Nucleus accumbens (tissue), 56 donors: ENCODE results near the gene GPR55.

Experiments
- DNase-seq, 56 donors: peaks; one replicate each; lab custom pipeline; 2025; lab: John Stamatoyannopoulos, UW

Gene GPR55

DNA sequence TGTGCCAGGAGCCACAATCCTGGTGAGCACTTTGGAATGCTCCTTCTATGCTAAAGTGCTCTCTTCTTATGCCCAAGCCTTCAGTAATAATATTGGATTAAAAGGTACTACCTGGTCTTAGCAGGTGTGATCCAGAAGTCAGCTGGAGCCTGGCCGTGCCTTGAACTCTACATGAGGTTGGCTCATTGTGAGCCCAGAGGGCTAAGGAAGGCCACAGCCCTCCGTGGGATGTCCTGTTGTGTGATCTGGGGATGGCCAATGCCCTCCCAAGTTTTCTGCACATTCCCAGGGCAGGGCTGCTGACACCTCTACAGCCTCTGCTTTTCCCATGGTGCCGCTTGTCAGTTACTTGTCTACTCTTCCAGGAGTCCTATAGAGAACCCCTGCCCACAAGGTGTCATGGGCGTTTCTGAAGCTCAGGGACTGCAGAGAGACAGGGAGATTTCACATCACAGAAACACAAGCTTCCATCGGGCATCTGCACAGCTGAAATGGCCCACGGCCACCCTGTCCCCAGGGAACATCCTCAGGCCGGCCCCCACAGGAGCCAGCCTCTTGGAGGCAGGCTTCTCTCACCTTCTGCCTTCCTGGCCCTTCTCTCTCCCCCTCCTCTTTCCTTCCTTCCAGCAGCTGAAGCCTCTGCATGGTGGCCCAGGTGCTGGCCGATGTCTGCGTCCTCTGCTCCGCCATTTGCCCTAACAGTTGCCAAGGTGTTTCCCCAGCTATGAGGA is 27.3 kb upstream of the GPR55 start:
- no peak for DNase-seq

DNA sequence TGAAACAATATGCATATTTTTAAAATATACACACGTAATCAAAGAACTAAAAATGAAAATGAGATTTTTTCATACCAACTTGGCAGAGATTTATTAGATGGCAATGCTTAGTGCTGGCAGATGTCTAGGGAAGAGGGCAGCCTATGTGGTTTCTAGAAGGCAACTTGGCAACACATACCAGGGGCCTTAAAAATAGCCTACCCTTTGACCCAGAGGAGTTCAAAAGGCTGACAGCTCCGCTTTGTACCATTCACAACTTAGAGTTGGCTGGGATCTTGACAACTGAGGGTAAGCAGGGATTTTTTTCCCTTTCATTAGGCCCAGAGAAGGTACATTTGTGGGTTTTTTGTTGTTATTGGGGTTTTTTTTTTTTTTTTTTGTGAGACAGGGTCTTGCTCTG is 26.4 kb upstream of the GPR55 start:
- DNase-seq: no peak

DNA sequence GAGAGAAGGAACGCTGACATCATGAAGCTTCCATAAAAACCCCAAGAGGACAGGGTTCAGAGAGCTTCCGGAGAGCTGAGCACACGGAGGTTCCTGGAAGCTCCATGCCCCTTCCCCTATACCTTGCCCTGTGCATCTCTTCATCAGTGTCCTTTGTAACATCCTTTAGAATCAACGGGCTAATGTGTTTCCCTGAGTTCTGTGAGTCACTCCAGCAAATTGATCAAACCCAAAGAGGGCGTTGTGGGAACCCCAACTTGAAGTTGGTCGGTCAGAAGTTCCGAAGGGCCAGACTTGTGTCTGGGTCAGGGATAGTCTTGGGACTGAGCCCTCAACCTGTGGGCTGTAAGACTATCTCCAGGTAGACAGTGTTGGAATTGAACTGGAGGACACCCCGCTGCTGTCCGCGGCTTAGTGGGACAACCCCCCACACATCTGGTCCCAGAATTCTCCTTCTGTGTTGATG is 25.9 kb upstream of the GPR55 start:
- DNase-seq: no peak

DNA sequence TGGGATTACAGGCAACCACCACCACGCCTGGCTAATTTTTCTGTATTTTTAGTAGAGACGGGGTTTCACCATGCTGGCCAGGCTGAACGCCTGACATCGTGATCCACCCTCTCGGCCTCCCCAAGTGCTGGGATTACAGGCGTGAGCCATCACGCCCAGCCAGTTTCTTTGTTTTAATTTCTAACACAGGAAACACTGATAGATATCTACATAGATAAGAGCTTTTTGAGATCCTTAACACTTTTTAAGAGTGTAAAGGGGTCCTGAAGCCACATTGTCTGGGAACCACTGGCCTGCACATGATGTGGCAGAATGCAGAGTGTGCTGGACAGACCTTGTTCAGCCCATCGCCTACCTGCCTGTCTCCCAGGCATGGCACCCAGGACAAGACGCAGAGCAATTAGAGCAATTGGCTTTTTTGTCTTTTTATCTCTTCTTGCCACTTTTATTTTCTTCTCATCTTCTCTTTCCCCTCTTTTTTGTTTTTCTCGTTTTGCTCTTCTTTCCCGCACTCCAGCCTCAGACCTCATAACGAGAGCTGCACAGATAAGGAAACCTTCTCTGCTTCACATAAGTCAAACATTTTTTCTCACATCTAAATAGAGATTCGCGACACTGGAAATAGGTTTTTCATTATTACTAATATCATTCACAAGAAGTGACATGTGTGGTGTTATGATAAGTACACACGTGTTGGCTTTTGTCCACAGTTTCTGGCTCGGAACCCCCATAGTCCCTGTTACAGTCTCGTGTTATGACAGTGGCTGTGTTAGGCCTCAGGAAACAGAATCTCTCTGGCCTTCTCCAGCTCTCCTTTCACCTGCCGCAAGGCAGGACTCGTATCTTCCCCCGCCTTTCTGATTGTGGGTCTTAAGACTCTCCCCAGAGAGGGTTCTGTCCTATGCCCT is 25.2 kb upstream of the GPR55 start:
- no peak for DNase-seq

DNA sequence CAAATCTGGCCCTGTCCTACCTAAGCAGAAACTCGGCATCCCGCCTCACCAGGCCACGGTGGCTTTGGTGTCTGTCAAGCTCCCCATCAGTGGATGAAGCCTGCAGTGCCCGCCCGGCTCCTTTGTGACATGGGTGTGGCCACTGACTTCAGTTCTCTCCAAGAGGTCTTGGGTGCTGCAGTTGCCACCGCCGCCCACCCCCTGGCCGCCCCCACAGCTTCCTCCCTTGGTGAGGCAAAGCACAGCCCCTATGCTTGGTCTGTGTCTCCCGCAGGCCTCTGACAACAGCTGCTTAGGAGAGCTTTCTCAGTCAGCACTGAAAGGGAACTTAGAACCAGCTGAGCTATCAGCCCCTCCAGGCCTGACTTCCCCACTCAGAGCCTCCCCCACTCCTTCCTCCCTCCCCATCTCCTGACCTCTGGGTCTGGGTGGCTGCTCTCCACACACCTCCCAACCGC is 22.9 kb upstream of the GPR55 start:
- peak in 2 of 56 donors; percentile 9 to 19 for DNase-seq

DNA sequence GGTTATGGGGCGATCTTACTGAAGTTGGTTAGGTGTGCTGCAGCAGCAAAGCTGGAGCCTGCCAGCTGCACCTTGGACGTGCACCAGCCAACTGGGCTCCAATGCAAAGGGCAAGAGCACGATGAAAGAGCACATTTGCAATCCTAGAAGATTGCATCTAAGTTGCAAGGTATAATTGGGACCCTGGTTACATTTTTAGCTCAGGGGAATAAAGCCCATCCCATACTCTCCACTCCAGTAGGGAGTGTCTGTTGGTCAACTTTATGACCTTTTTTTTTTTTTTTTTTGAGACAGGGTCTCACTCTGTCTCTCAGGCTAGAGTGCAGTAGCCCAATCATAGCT is 22.2 kb upstream of the GPR55 start:
- DNase-seq: no peak

DNA sequence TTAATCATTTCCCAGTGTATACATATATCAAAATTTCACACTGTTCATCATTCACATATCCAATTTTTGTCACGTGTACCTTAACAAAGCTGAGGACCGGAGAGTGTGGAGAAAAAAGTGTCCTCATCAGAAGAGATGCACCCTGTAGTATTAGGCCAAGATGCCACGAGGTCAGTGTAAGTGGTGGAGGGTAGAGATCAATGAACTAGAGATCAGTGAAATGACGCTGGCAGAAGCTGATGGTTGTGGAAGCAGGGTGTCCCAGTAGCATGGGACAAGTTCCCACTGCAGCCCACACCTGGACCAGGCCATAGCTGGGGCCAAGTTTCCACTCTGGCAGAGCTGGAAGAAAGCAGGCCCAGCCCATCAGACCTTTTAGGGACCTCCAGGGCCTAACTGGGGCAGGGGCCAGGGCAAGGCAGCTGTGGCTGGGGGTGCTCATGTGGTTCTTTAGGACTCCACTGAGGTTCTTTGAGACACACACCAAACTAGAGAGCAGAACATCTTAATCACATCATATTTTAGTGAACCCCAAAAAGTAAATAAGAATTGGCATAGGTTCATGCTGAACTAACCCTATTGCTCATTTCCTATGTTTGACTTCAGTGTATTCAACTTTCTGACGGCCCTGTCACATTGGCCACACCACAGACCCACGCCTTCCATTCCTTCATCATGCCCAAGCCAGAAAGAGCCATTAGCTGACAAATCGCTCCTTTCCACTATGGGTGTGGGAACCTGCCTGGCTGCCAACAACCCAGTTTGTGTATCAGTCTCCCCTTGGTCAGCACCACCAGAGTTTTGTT is 21.6 kb upstream of the GPR55 start:
- DNase-seq: no peak

DNA sequence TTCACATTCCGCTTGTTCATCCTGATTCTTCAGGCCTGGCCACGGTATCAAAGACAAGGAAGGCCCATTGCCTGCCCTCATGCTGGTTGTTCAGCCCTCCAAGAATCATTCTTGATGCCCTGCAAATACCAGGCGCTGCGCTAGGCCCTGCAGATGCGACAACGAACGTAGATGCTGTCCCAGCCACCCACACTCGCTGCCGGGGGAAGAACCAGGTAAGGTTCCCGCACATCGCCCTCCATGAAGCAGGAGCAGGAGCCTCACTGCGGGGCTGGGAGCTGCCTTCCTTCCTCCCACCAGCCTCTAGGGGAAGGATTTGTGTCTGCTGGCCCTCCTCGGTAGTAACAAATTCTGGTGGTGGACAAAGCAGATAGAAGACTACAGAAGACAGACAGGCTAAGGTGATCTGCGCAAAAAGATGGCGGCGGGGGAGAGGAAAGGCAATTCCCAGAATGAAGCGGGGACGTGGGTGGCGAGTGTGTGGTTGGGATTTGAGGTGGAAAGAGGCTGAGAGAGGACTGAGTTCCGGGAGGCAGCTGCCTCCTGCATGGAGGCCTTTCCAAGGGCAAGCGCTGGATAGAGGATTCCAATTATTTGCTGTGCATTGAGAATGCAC is 19.8 kb upstream of the GPR55 start:
- no peak for DNase-seq

DNA sequence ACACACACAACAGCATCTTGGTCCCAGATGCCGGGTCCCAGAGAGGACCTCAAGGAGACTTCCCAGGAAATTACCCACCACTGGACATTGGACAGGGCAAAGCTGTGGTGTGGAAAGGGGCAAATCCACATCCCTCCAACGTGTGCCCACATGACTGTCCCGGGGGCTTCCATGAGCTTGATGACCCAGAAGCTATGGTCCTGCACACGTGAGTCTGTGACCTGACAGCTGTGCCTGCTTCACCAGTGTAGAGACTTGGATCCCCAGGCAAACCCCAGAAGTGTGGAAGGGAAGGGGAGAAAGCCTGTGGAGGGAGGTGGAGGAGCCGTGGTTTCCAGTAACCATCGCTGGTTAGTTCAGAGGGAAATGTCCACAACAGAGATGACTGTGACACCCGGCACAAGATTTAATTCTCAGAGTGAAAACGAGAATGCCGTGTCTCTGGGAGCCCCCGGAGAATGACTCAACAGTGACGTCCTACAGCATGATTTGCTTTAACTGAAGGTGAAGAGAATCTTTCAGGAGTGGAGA is 19.1 kb upstream of the GPR55 start:
- DNase-seq: no peak

- DNase-seq: peak in 17 of 56 donors; percentile 11 to 55 (median 31)
Measured at GRCh38 chr2:230942920-230943896, 18.2 kb upstream of the GPR55 start.

- DNase-seq: no peak
Measured at GRCh38 chr2:230942371-230942770, 17.3 kb upstream of the GPR55 start.

DNA sequence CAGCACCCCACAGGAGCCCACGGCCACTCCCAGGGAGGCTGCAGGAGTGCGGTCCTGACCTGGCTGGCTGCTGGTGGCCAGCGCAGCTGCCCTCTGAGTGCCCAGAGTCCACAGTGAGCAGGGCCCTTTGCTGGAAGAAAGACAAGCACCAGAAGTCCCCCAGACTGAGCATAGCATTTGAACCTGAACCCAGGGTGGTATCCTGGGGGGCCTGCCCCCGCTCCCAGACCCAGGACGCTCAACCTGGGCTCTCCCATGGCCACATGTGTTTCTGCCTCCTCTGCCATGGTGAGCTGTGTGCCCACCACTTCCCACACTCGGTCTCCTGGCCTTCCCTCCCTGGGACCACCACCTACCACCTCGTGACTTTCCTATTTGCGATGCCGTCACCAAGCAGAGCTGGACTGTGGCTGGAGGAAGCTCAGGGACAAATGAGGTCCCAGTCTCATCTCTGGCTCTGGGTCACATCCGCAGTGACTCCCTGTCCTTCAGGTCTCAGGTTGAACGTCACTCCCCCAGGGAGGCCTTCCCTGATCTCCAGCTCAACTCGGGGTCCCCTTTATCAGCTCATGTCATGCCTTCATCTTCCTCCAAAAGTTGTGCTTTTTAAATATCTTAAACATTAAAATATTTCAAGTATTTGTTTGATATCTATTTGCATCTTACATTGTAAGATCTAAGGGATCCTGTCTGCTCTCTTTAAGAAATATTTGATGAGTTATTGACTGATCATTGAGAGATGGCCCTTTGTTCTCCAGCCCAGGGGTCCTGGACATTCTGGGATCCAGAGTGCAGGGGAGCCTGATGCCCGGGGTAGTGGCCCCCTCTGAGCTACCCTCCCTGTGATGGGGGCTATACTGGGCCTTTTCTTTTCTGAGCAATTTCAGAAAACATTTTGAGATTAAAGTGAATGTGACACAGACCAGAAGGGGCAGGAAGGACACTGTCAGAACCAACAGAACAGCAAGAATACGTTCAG is 16.4 kb upstream of the GPR55 start:
- no peak for DNase-seq

DNA sequence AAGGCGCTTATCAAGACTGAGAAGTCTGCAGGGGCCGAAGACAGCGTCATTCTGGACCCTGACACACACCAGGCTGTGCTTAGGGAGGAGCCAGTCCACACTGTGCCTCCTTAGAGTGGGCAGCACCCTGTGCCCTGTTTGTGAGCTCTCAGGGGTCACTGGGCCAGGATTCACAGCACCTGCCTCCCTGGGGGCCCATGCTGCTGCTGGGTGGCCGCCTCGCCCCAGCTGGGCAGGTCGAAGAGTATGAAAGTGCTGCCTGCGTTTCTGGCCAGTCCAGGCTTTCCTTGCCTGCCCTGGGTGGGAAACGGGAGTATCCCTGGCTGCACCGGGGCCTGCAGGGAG is 15.4 kb upstream of the GPR55 start:
- no peak for DNase-seq

DNA sequence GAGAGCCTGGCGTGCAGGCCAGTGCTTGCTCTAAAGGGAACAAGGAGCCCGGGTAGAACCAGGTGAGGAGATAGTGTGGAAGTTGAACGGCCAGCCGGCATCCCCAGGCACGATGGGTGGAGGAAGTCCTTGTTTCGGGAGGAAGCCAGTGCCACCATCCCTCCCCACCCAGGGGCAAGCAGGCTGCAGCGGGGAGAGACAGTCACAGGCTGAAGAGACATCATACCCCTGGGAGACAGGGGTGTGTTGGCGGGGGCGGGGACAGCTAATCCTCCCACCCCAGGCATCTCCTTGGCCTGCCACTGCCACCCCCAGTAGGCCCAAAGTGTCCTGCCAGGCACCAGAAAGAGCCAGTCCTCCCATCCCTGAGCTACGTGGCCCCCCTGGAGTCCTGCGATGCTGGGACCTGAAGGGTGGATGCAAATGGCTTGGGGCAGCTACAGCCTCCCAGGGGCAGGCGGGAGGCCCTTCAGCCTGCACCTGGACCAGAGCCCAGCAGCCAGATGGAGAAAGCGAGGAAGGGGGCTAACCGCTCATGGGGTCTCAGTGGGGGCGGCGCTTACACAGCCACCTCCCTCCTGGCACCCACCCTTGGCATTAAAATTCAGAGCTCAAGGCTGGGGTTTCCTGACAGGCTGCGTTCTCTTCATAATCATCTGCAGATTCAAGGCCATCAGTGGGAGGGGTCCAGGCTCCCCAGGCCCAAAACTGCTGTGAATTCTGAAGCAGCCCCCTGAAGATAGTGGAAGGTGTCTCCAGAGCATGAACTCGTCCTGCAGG is 14.8 kb upstream of the GPR55 start:
- DNase-seq: no peak

DNA sequence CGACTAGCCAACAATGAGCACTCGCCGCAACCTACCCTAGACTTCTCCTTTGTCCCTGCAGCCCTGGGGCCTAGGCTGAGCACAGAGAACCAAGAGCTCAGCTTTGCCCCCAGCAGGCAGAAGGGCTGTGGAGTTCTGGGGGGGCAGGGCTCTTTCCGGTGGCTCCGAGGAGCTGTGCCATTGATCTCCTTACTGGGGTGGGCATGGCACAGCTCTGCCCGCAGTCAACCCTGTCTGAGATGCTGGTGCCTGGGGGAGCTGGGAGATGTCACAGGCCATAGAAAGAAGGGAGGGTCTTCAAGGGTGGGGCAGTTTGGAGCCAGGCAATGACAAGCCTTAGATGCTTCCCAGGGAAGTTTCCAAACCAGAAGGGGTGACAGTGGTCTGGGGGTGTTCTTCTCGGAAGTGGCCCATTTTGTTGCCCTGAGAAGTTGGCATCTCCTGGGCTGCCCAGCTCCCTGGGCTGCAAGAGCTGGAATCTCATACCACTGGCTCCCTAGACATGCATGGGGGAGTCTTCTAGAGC is 14.1 kb upstream of the GPR55 start:
- DNase-seq: no peak

DNA sequence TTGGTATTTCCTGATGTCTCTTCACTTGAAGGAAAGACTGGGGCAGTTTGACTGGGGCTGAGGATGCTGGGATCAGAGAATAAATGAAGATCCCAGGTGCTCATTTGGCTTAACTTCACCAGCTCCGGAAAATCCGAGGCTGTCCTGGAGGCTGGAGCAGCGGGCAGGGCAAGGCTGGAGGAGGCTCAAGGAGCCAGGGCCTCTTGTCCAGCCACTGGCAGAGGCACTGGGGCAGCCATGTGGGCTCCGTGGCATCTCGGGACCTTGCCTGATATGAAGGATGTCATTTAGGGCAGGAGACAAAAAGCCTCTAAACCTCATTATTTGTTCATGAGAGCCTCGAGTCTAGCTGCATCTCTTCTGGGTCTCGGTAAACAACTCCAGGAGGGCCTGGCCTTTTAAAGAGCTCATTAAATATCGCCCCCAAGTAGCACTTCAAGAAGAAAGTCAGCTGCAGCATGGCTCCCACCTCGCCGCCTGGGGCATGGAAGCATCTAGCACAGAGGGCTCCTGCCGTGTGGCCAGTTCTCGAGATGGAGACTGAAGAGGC is 13.5 kb upstream of the GPR55 start:
- DNase-seq: no peak

DNA sequence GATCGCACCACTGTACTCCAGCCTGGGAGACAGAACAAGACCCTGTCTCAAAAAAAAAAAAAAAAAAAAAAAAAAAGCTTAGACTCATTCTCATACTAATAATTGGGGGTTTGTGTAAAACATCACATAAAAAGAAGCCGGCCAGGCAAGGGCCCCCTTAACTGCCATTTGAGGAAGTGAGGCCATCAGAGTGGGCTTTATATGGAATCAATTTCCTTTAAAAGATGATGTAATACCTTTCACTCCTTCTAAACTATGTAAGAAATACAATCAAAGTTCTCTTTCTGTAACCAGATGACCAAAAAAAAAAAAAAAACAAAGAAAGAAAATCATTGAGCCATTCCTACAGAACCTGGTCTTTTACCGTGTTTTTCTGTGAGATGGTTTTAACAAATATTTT is 13.1 kb upstream of the GPR55 start:
- no peak for DNase-seq
